Measurements from ENCODE around the gene OPN5. TPM values are rescaled to one million over a fixed set of nuclear protein-coding genes. Genes with fewer than 3 reads are reported as not detected.

OPN5 gene
- total RNA-seq, 1 experiment from 2014 or later, result not detected

DNA sequence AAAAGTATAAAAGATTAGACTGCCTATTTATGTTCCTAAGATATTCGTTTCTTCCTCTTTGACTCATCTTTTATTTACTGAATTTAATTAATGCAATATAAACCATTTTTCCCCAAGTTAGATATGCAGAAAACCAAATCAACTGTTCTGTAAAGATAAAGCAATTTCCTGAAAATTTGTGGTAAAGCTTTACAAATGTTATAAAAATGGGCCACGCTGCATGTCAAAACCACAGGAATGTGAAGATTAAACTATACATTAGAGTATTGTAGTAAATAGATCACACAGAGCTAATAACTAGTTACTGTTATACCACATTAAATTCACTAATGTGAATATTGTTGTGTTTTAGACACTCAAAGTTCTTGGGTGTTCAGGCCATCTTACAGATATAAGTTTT lies 83.4 kb downstream of the OPN5 start:
- CTCF ChIA-PET, result no interaction called here
- Histone ChIP-seq H3K9me3 (ENCODE audit: insufficient read depth, low read depth) (no peaks in the 10 kb centered on the region), H3K79me2 (ENCODE audit: low read depth) (no peaks in the 10 kb centered on the region), H3K9me2 (ENCODE audit: insufficient read depth) (peaks cover 7% of the 10 kb centered on the region; the same call in 1 of the 2 replicates), H3K4me1 (replicated peaks; ENCODE audit: insufficient read depth) (no peaks in the 10 kb centered on the region), H4K20me1 (ENCODE audit: insufficient read depth) (no peaks in the 10 kb centered on the region), H3K4me3 (no peak overlapping the region), H3K27me3 (ENCODE audit: insufficient read depth, low read depth) (no peaks in the 10 kb centered on the region), H2AFZ (no peak overlapping the region), H3F3A (ENCODE audit: insufficient read depth, low read depth) (no peaks in the 10 kb centered on the region), H3K36me3 (ENCODE audit: low read depth) (no peaks in the 10 kb centered on the region), H3K4me2 (no peak overlapping the region), H3K27ac (no peak overlapping the region)
- BruUV-seq (replicated peaks), result no TSS peak
- intact Hi-C loops (cut with micrococcal nuclease; ENCODE audit: unreplicated experiment), result no loop called here
- no peak for DNase-seq
- POLR2A ChIA-PET (ENCODE audit: unreplicated experiment), result no interaction called here
- TF ChIP-seq, protein P1, sequence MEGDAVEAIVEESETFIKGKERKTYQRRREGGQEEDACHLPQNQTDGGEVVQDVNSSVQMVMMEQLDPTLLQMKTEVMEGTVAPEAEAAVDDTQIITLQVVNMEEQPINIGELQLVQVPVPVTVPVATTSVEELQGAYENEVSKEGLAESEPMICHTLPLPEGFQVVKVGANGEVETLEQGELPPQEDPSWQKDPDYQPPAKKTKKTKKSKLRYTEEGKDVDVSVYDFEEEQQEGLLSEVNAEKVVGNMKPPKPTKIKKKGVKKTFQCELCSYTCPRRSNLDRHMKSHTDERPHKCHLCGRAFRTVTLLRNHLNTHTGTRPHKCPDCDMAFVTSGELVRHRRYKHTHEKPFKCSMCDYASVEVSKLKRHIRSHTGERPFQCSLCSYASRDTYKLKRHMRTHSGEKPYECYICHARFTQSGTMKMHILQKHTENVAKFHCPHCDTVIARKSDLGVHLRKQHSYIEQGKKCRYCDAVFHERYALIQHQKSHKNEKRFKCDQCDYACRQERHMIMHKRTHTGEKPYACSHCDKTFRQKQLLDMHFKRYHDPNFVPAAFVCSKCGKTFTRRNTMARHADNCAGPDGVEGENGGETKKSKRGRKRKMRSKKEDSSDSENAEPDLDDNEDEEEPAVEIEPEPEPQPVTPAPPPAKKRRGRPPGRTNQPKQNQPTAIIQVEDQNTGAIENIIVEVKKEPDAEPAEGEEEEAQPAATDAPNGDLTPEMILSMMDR (conservative IDR thresholded peaks at IDR 0.05), result no peak
- TF ChIP-seq EZH2 (IDR thresholded peaks at IDR 0.05; ENCODE audit: low read depth), result no peak

DNA sequence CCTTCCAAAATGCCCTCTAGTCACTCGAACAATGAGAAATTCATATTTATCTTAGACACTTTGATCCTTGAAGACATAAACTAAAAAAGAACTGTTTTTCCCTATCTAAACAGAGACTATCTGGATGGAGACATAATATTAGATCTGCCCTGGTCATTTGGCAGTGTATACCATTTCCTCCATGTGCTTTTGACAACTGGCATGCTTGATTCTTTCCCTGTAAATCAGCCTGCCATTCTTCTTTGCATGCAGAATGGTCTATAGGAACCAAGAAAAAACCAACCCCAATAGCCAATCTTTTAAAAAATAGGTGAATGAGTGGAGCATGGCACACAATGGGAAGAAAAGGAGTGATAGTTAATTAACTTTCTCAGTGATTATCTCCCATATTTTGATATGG lies 93.8 kb downstream of the OPN5 start:
- intact Hi-C loops (cut with micrococcal nuclease; ENCODE audit: unreplicated experiment), result no loop called here
- Histone ChIP-seq H3K27ac (no peak overlapping the region), H3K27me3 (ENCODE audit: insufficient read depth, low read depth) (no peaks in the 10 kb centered on the region), H3K79me2 (ENCODE audit: low read depth) (no peaks in the 10 kb centered on the region), H3F3A (ENCODE audit: insufficient read depth, low read depth) (no peaks in the 10 kb centered on the region), H4K20me1 (ENCODE audit: insufficient read depth) (no peaks in the 10 kb centered on the region), H3K9me3 (ENCODE audit: insufficient read depth, low read depth) (no peaks in the 10 kb centered on the region), H3K4me1 (replicated peaks; ENCODE audit: insufficient read depth) (no peaks in the 10 kb centered on the region), H3K4me3 (no peak overlapping the region), H3K36me3 (ENCODE audit: low read depth) (no peaks in the 10 kb centered on the region), H2AFZ (no peak overlapping the region), H3K9me2 (ENCODE audit: insufficient read depth) (no peaks in the 10 kb centered on the region; the same call in 1 of the 2 replicates), H3K4me2 (no peak overlapping the region)
- BruUV-seq (replicated peaks), result no TSS peak
- ChIA-PET POLR2A (ENCODE audit: unreplicated experiment) (no interaction called here), CTCF (no interaction called here)
- no peak for DNase-seq
- TF ChIP-seq, protein P1 (conservative IDR thresholded peaks at IDR 0.05), result no peak
- no peak for TF ChIP-seq EZH2 (IDR thresholded peaks at IDR 0.05; ENCODE audit: low read depth)

Other genes with a start within 250 kb of the OPN5 start
- 4.5 and 5.2 TPM in 2 replicates for gene ADGRF4, start 83.5 kb upstream of the OPN5 start, total RNA-seq (2021)